Measurements from ENCODE around the gene KCNF1. TPM values are rescaled to one million over a fixed set of nuclear protein-coding genes. Genes with fewer than 3 reads are reported as not detected.

The KCNF1 gene
- total RNA-seq, 4 donors from 2014 or later, result 20.2 to 51.7 (median 44.4) TPM

DNA sequence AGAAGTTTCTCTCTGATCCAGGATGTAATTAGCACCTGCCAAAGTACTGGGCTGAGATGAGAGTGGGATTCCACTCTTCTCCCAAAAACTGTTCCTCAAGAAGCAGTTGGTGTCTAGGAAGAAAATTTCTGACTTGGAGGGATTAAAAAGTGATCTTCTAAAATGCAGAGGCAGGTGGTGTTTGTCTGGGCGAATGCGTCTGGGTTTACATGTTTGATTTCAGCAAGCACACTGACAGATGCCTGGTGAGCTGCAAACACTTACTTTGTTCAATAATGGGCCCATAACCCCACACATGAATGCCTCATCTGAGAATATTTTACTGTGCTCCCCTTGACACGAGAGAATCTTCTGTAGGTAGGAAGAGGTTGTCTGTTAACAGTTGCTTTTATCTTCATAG is 24.3 kb upstream of the KCNF1 start:
- TF ChIP-seq EP300 (IDR thresholded peaks at IDR 0.05) (no peak), POLR2AphosphoS5 (IDR thresholded peaks at IDR 0.05) (no peak), POLR2A (IDR thresholded peaks at IDR 0.05; ENCODE audit: low read depth) (no peak)
- TF ChIP-seq, protein P1, sequence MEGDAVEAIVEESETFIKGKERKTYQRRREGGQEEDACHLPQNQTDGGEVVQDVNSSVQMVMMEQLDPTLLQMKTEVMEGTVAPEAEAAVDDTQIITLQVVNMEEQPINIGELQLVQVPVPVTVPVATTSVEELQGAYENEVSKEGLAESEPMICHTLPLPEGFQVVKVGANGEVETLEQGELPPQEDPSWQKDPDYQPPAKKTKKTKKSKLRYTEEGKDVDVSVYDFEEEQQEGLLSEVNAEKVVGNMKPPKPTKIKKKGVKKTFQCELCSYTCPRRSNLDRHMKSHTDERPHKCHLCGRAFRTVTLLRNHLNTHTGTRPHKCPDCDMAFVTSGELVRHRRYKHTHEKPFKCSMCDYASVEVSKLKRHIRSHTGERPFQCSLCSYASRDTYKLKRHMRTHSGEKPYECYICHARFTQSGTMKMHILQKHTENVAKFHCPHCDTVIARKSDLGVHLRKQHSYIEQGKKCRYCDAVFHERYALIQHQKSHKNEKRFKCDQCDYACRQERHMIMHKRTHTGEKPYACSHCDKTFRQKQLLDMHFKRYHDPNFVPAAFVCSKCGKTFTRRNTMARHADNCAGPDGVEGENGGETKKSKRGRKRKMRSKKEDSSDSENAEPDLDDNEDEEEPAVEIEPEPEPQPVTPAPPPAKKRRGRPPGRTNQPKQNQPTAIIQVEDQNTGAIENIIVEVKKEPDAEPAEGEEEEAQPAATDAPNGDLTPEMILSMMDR (IDR thresholded peaks at IDR 0.05), result no peak
- WGBS, result 71% methylated on average over 3 of the region's 3 CpGs

DNA sequence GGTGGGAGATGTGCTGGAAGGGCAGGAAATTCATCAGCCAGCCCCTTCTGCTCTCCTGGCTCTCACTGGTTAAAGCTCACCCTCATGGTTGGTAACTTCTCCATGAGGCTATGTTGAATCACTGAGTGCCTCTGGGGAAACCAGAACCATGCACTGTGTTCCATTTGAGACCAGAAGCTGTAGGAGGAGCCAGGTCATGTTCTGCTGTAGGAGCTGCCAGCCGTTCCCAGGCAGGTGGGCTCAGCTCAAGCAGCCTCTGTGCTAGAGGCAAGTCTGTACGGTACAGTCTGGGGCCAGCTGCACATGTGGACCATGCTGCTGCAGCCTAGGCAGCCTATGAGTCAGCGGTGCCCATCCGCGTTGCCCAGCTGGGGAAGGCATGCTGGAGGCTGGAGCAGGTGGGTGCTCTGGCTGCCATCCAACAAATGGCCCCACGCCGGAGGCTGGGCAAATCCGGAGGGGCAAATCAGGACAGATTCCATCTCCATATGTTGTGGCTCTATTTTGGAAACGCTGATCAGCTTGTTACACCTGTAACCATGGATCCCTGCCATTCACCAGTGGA is 22.0 kb upstream of the KCNF1 start:
- Histone ChIP-seq H3K4me3 (no peak overlapping the region), H3K27ac (replicated peaks in 1 of 4) (no peak overlapping the region), H3K4me1 (peaks cover 0 to 10% (median 1%) of the 10 kb centered on the region in 4 donors), H3K27me3 (peaks cover 0 to 5% (median 0%) of the 10 kb centered on the region in 4 donors), H3K36me3 (no peaks in the 10 kb centered on the region), H3K9me3 (no peaks in the 10 kb centered on the region)
- TF ChIP-seq POLR2AphosphoS5 (IDR thresholded peaks at IDR 0.05), result no peak
- TF ChIP-seq, protein P1 (IDR thresholded peaks at IDR 0.05), result no peak
- no peak for TF ChIP-seq EP300 (IDR thresholded peaks at IDR 0.05)
- no peak for TF ChIP-seq POLR2A (IDR thresholded peaks at IDR 0.05; ENCODE audit: low read depth)
- intact Hi-C loops (cut with DNase I), result no loop called here
- no peak for DNase-seq (ENCODE audit: extremely low spot score)
- WGBS, result 65% methylated on average over 8 of the region's 9 CpGs

More for the DNA sequence above, 24.3 kb upstream of the KCNF1 start:
- Histone ChIP-seq H3K27me3 (peaks cover 0 to 5% (median 0%) of the 10 kb centered on the region in 4 donors), H3K9me3 (no peaks in the 10 kb centered on the region), H3K4me1 (peaks cover 0 to 16% (median 7%) of the 10 kb centered on the region in 4 donors), H3K27ac (replicated peaks in 1 of 4) (no peak overlapping the region), H3K36me3 (no peaks in the 10 kb centered on the region), H3K4me3 (no peak overlapping the region)
- intact Hi-C loops (cut with DNase I), result no loop called here
- no peak for DNase-seq (ENCODE audit: extremely low spot score)

DNA sequence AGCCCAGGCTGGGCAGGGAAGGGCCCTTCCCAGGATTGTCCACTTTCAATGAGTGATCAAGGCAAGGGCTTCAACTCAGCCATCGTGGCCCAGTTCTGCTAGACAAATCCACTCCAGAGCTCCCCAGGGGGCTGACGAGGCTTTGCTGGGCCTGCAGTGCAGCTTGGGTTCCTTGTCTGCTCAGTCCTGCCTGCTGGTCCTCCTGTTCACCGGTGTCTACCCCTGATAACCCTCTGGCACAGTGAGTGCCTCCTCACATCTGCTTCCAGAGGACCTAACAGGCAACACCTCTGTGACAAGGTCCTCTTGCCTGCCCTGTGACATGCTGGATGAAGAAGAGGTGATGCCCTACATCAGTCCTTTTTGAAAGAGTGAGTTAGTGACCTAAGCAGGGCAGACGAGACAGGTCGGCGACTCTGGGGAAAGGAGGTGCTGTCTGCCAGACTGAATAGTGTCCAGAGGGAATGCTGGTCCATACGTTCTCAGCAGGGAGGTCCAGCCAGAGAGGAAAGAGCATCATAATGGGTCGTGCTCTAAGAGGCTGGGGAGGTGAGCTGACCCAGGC is 20.9 kb upstream of the KCNF1 start:
- Histone ChIP-seq H3K9me3 (no peaks in the 10 kb centered on the region), H3K4me3 (no peak overlapping the region), H3K36me3 (no peaks in the 10 kb centered on the region), H3K27ac (replicated peaks in 1 of 4) (no peak overlapping the region), H3K4me1 (peaks cover 0 to 10% (median 0%) of the 10 kb centered on the region in 4 donors), H3K27me3 (peaks cover 0 to 5% (median 0%) of the 10 kb centered on the region in 4 donors)
- DNase-seq (ENCODE audit: extremely low spot score), result no peak
- intact Hi-C loops (cut with DNase I), result no loop called here
- WGBS, result 76% methylated on average over 8 of the region's 8 CpGs
- TF ChIP-seq, protein P1 (IDR thresholded peaks at IDR 0.05), result no peak
- no peak for TF ChIP-seq POLR2AphosphoS5 (IDR thresholded peaks at IDR 0.05)
- no peak for TF ChIP-seq EP300 (IDR thresholded peaks at IDR 0.05)
- no peak for TF ChIP-seq POLR2A (IDR thresholded peaks at IDR 0.05; ENCODE audit: low read depth)

DNA sequence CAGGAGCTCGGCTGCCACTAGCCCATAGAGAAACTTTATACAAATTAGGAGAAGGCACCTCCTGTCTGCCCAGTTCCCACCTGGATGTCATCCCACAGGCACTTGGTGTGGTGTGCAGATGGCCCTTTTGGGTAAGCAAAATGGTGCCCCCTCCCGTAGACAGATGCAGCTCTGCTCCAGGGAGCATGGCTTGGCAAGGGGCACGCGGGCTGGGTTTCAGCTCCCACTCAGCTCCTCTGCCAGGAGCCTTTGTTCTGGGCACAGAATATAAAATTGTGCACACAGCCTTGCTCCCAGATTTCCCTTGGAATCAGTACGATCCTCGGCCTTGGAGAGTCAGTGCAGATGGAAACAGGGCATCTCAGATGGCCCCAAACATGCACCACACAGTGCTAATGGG is 20.3 kb upstream of the KCNF1 start:
- 93% methylated on average over 6 of the region's 6 CpGs for WGBS
- intact Hi-C loops (cut with DNase I), result no loop called here
- TF ChIP-seq POLR2A (IDR thresholded peaks at IDR 0.05; ENCODE audit: low read depth), result no peak

DNA sequence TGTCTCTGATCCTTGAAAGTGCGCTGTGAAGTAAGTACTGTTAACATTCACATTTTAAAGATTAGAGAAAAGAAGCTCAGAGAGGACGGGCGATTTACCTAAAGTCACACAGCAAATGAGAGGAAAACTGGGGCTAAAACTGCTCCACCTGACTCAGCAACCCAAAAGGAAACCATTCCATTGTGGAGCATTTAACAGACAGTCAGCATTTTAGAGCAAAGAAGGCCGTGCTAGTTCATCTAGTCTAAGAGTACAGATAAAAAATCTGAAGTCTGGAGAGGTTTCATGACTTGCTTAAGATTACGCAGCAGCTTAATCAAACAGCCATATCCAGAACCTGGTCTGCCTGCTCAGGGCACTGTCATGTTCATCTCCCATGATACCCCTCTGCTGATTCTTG is 19.9 kb upstream of the KCNF1 start:
- no peak overlapping the region for H3K4me3 ChIP-seq
- intact Hi-C loops (cut with DNase I), result no loop called here
- H3K36me3 ChIP-seq, result no peaks in the 10 kb centered on the region
- H3K9me3 ChIP-seq, result no peaks in the 10 kb centered on the region
- H3K27ac ChIP-seq (replicated peaks in 1 of 4), result no peak overlapping the region
- peaks cover 0 to 10% (median 0%) of the 10 kb centered on the region in 4 donors for H3K4me1 ChIP-seq
- TF ChIP-seq POLR2AphosphoS5 (IDR thresholded peaks at IDR 0.05), result no peak
- no peak for TF ChIP-seq POLR2A (IDR thresholded peaks at IDR 0.05; ENCODE audit: low read depth)
- TF ChIP-seq, protein P1 (IDR thresholded peaks at IDR 0.05), result no peak
- TF ChIP-seq EP300 (IDR thresholded peaks at IDR 0.05), result no peak
- DNase-seq (ENCODE audit: extremely low spot score), result no peak
- WGBS, result 93% methylated on average over 5 of the region's 5 CpGs
- no peaks in the 10 kb centered on the region for H3K27me3 ChIP-seq

More for the DNA sequence above, 20.3 kb upstream of the KCNF1 start:
- no peak overlapping the region for H3K4me3 ChIP-seq
- no peaks in the 10 kb centered on the region for H3K36me3 ChIP-seq
- no peak overlapping the region for H3K27ac ChIP-seq (replicated peaks in 1 of 4)
- no peaks in the 10 kb centered on the region for H3K9me3 ChIP-seq
- peaks cover 0 to 10% (median 0%) of the 10 kb centered on the region in 4 donors for H3K4me1 ChIP-seq
- peaks cover 0 to 4% (median 0%) of the 10 kb centered on the region in 4 donors for H3K27me3 ChIP-seq
- no peak for DNase-seq (ENCODE audit: extremely low spot score)
